HepG2 (cell line): Measurements from ENCODE around the gene RASL10B.

ENCODE experiments used
- CHD2 ChIP-seq: IDR thresholded peaks from 2 replicates; pipeline ENCODE4 v1.6.1; 2011; ENCODE audit warnings: low read depth, low read length, improper control_type of control experiment
- NAIF1 ChIP-seq: sonication (generic); formaldehyde crosslinking; IDR thresholded peaks from 2 replicates; pipeline ENCODE4 v1.5.0; 2020; ENCODE audit warnings: mild to moderate bottlenecking, missing genetic modification reagents, borderline replicate concordance
- NFYB ChIP-seq: sonication (generic); formaldehyde crosslinking; IDR thresholded peaks from 2 replicates; pipeline ENCODE4 v1.4.0; 2020; ENCODE audit warnings: missing genetic modification reagents
- POLR2A ChIP-seq, 2 experiments: IDR thresholded peaks; 2 replicates each; pipeline ENCODE4 v1.6.1; 2011; ENCODE audit warnings: low read depth in 2 of 2, low read length in 2 of 2, mild to moderate bottlenecking in 1 of 2, moderate library complexity in 1 of 2; ENCODE audit not compliant: insufficient read depth in 1 of 2
- RFX3 ChIP-seq: IDR thresholded peaks from 2 replicates; pipeline ENCODE4 v1.6.1; 2016; ENCODE audit warnings: missing biosample characterization, missing genetic modification reagents
- SRSF9 ChIP-seq: fragments of 200-400 bp; formaldehyde crosslinking; IDR thresholded peaks from 2 replicates; pipeline ENCODE4 v1.6.1; 2018; ENCODE audit warnings: borderline replicate concordance, mild to moderate bottlenecking, low read depth, low read length; ENCODE audit not compliant: insufficient read depth, poor library complexity, severe bottlenecking
- TF ChIP-seq, protein P1 (sequence below): sonication (generic); formaldehyde crosslinking; IDR thresholded peaks from 2 replicates; pipeline ENCODE4 v1.8.1; 2023; ENCODE audit warnings: mild to moderate bottlenecking, inconsistent platforms, moderate library complexity, missing genetic modification reagents, borderline replicate concordance
- TF ChIP-seq, protein P2 (sequence below): sonication (generic); formaldehyde crosslinking; IDR thresholded peaks from 2 replicates; pipeline ENCODE4 v1.5.0; 2020; ENCODE audit warnings: mild to moderate bottlenecking, missing genetic modification reagents, moderate library complexity

DNA sequence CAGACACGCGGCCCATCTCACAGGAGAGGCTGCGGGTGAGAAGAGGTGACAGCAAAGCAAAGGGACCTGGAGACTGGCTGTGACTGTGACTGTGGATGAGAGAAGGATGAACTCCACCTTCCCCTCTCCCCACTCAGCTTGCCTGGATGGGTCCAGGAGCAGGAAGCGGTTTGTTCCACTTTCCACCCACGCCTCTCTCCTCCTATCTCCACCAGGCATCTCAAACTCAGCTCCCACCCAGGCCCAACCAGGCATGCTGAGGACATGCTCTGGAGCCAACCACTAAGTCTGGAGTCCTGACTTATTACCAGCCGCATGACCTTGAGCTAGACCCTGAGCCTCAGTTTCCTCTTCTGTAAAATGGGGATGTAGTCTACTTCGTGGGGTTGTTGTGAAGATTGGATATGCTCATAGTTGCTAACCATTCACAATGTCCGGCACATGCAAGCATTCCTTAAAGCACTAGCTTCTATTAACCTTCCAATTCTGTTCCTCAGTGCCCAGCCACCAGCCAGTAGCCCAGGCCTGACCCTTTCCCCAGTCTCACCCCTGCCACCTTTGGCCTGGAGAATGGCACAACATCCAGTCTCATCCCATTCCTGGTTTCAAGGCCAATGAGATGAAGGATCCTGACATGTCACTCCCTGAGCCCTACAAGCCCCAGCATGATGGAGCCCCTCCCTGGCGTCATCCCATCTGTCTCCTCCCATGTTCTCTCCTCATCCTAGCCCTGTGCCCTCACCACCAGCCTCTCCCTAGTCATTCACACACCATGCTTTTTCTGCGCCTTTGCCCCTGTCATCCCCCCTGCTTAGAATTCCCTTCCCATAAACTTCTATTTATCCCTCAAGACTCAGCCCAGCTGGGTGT lies 19.3 kb downstream of the RASL10B start:
- TF ChIP-seq, protein P1, sequence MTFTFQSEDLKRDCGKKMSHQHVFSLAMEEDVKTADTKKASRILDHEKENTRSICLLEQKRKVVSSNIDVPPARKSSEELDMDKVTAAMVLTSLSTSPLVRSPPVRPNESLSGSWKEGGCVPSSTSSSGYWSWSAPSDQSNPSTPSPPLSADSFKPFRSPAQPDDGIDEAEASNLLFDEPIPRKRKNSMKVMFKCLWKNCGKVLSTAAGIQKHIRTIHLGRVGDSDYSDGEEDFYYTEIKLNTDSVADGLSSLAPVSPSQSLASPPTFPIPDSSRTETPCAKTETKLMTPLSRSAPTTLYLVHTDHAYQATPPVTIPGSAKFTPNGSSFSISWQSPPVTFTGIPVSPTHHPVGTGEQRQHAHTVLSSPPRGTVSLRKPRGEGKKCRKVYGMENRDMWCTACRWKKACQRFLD = no peak
- TF ChIP-seq RFX3 (CRISPR knock-in tag) = no peak
- TF ChIP-seq, protein P2, sequence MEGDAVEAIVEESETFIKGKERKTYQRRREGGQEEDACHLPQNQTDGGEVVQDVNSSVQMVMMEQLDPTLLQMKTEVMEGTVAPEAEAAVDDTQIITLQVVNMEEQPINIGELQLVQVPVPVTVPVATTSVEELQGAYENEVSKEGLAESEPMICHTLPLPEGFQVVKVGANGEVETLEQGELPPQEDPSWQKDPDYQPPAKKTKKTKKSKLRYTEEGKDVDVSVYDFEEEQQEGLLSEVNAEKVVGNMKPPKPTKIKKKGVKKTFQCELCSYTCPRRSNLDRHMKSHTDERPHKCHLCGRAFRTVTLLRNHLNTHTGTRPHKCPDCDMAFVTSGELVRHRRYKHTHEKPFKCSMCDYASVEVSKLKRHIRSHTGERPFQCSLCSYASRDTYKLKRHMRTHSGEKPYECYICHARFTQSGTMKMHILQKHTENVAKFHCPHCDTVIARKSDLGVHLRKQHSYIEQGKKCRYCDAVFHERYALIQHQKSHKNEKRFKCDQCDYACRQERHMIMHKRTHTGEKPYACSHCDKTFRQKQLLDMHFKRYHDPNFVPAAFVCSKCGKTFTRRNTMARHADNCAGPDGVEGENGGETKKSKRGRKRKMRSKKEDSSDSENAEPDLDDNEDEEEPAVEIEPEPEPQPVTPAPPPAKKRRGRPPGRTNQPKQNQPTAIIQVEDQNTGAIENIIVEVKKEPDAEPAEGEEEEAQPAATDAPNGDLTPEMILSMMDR (CRISPR knock-in tag) = no peak
- TF ChIP-seq POLR2A (IDR thresholded peaks at IDR 0.05; ENCODE audit: insufficient read depth in 1 of 2, low read depth in 2 of 2, low read length in 2 of 2) = no peak
- no peak for TF ChIP-seq CHD2
- no peak for TF ChIP-seq SRSF9
- no peak for TF ChIP-seq NAIF1 (CRISPR knock-in tag)
- no peak for TF ChIP-seq NFYB (CRISPR knock-in tag)
